ENCODE results near the gene LRP2BP. TPM values are rescaled to one million over a fixed set of nuclear protein-coding genes. Genes with fewer than 3 reads are reported as not detected.

Gene LRP2BP
- total and polyA plus RNA-seq, 2 of the 13 experiments (the other 11 are each of a cell fraction or from before 2014, with no cell fraction given) = 0.22 to 0.29 TPM

DNA sequence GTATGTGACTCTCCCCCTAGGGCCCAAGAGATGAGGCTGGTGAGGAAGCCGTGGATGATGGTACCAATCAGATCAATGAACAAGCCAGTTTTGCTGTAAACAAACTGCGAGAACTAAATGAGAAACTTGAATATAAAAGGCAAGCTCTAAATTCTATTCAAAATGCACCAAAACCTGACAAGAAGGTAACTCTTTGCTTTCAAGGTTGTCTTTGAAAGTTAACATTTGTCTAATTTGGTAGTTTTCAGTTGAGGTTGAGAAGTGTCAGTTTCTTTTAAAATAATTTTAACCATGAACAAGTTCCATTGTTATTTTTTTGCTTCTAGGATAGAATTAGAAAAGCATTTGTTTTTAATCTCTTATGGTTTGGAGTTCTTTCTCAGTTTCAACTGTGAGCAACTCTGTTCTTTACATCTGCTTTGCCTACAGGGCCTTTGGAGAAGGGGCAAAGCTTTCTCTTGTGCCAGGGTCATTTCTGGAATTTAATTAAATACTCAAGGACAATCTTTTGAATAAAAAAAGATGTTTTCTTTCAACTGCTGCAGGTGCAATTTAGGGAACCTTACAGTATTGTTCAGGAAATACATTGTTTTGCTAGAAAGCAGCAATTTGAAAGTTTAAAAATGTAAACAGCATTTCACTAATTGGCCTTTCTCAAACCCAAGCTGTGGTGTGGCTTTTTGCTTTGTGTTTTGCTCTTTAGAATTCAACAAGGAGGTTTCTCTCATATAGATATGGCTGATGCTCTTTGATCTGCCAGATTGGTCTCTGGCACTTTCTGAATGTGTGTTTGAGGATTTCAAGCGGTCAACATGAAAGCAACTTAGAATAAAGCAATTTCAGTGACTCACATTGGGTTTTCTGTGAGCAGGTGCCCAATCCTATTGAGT is 62.9 kb downstream of the LRP2BP start:
- in situ Hi-C loops (cut with HindIII; ENCODE audit: extremely low pct_ligation_motif_present, low pct_unique_long_range_greater_than_20kb) = no loop called here
- Histone ChIP-seq H3K36me3 (replicated peaks in 1 of 2; ENCODE audit: control insufficient read depth in 1 of 2, insufficient read depth in 2 of 2, low read length in 2 of 2) (peaks cover 0 to 14% of the 10 kb centered on the region in 2 experiments; a peak in 1 of 5 replicates), H3K27ac (ENCODE audit: extremely low read length, insufficient read depth, low read length) (peak overlapping the region; percentile 62), H3K9ac (ENCODE audit: insufficient read depth, low read depth, low read length) (no peak overlapping the region; the same call in 1 of the 2 replicates), H3K79me2 (ENCODE audit: insufficient read depth, low read length) (no peaks in the 10 kb centered on the region), H3K9me3 (ENCODE audit: low read length) (0 out of 2 replicates have a peak, but pooled peaks cover 10% of the 10 kb centered on the region), H3K27me3 (ENCODE audit: control insufficient read depth in 1 of 2, insufficient read depth in 2 of 2, low read length in 2 of 2) (no peaks in the 10 kb centered on the region), H3K4me2 (ENCODE audit: low read depth, low read length) (peak overlapping the region; percentile 9; the same call in 1 of the 2 replicates), H3K4me3 (replicated peaks in 1 of 3; ENCODE audit: insufficient read depth in 1 of 3, low read depth in 2 of 3, low read length in 3 of 3) (no peak overlapping the region), H3K4me1 (ENCODE audit: insufficient read depth, low read length) (peaks cover 45% of the 10 kb centered on the region), H2AFZ (ENCODE audit: low read length) (no peak overlapping the region), H4K20me1 (ENCODE audit: insufficient read depth, low read length) (no peaks in the 10 kb centered on the region)
- 66% methylated on average over 3 of the region's 3 CpGs for WGBS (ENCODE audit: low lambda C conversion rate)
- ATAC-seq (peak; percentile 92), DNase-seq (ENCODE audit: low spot score) (peak; percentile 92), FAIRE-seq (peak; percentile 80)
- intact Hi-C loops (cut with micrococcal nuclease; ENCODE audit: unreplicated experiment) = loop anchor here (2.0 kb wide), 1 partner anchor 14 kb away; no protein-coding TSS in a partner anchor
- ChIA-PET POLR2A (no interaction called here), CTCF (ENCODE audit: low intra/inter-chr PET ratio, low total read pairs) (no interaction called here)
- no TSS peak for BruUV-seq (replicated peaks)
- no peak for TF ChIP-seq KMT2B (CRISPR knock-in tag; IDR thresholded peaks at IDR 0.05)
- TF ChIP-seq SRSF4 (IDR thresholded peaks at IDR 0.05; ENCODE audit: low read depth, low read length, poor library complexity, severe bottlenecking) = no peak
- TF ChIP-seq TCF7L2 (IDR thresholded peaks at IDR 0.05; ENCODE audit: low read depth, low read length) = peak; percentile 82
- peak; percentile 86 for TF ChIP-seq ARID5B (CRISPR knock-in tag; IDR thresholded peaks at IDR 0.05)
- TF ChIP-seq, protein P1, sequence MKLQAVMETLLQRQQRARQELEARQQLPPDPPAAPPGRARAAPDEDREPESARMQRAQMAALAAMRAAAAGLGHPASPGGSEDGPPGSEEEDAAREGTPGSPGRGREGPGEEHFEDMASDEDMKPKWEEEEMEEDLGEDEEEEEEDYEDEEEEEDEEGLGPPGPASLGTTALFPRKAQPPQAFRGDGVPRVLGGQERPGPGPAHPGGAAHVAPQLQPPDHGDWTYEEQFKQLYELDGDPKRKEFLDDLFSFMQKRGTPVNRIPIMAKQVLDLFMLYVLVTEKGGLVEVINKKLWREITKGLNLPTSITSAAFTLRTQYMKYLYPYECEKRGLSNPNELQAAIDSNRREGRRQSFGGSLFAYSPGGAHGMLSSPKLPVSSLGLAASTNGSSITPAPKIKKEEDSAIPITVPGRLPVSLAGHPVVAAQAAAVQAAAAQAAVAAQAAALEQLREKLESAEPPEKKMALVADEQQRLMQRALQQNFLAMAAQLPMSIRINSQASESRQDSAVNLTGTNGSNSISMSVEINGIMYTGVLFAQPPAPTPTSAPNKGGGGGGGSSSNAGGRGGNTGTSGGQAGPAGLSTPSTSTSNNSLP (IDR thresholded peaks at IDR 0.05; ENCODE audit: low read depth, low read length) = peak; percentile 73
- TF ChIP-seq ZEB1 (IDR thresholded peaks at IDR 0.05; ENCODE audit: insufficient replicate concordance, low read depth) = no peak
- no peak for TF ChIP-seq EED (CRISPR knock-in tag; IDR thresholded peaks at IDR 0.05)
- TF ChIP-seq ZSCAN9 (CRISPR knock-in tag; IDR thresholded peaks at IDR 0.05; ENCODE audit: borderline replicate concordance) = no peak
- TF ChIP-seq SOX13 (IDR thresholded peaks at IDR 0.05) = peak; percentile 29; the same call in 1 of the 2 replicates
- peak in 1 of 2 experiments; percentile 76; a peak in 2 of 4 replicates for TF ChIP-seq SOX13 (CRISPR knock-in tag; conservative IDR thresholded peaks at IDR 0.05 in 1 of 2, IDR thresholded peaks at IDR 0.05 in 1 of 2)
- no peak for TF ChIP-seq POLR2AphosphoS5 (IDR thresholded peaks at IDR 0.05; ENCODE audit: low read depth, low read length)
- TF ChIP-seq, protein P2, sequence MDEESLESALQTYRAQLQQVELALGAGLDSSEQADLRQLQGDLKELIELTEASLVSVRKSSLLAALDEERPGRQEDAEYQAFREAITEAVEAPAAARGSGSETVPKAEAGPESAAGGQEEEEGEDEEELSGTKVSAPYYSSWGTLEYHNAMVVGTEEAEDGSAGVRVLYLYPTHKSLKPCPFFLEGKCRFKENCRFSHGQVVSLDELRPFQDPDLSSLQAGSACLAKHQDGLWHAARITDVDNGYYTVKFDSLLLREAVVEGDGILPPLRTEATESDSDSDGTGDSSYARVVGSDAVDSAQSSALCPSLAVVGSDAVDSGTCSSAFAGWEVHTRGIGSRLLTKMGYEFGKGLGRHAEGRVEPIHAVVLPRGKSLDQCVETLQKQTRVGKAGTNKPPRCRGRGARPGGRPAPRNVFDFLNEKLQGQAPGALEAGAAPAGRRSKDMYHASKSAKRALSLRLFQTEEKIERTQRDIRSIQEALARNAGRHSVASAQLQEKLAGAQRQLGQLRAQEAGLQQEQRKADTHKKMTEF (CRISPR knock-in tag; IDR thresholded peaks at IDR 0.05) = 0 out of 2 replicates have a peak, but pooled peaks have one; percentile 35
- TF ChIP-seq ZBTB42 (CRISPR knock-in tag; IDR thresholded peaks at IDR 0.05) = no peak
- TF ChIP-seq ELF3 (CRISPR knock-in tag; IDR thresholded peaks at IDR 0.05) = peak; percentile 35; the same call in 1 of the 2 replicates
- TF ChIP-seq ARNTL (CRISPR knock-in tag; IDR thresholded peaks at IDR 0.05) = no peak

Measured in HepG2 (cell line).